ENCODE results near the gene NCF2.

- TF ChIP-seq, protein P1, sequence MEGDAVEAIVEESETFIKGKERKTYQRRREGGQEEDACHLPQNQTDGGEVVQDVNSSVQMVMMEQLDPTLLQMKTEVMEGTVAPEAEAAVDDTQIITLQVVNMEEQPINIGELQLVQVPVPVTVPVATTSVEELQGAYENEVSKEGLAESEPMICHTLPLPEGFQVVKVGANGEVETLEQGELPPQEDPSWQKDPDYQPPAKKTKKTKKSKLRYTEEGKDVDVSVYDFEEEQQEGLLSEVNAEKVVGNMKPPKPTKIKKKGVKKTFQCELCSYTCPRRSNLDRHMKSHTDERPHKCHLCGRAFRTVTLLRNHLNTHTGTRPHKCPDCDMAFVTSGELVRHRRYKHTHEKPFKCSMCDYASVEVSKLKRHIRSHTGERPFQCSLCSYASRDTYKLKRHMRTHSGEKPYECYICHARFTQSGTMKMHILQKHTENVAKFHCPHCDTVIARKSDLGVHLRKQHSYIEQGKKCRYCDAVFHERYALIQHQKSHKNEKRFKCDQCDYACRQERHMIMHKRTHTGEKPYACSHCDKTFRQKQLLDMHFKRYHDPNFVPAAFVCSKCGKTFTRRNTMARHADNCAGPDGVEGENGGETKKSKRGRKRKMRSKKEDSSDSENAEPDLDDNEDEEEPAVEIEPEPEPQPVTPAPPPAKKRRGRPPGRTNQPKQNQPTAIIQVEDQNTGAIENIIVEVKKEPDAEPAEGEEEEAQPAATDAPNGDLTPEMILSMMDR (conservative IDR thresholded peaks at IDR 0.05) = no peak
- no peak for TF ChIP-seq EZH2 (IDR thresholded peaks at IDR 0.05; ENCODE audit: low read depth)
Observed at GRCh38 chr1:183537405-183537804, 52.9 kb downstream of the NCF2 start.
